ENCODE data around the gene SSBP2. TPM values are rescaled to one million over a fixed set of nuclear protein-coding genes. Genes with fewer than 3 reads are reported as not detected.

SSBP2 gene
- total RNA-seq, 4 donors from 2014 or later = 10.9 to 22.3 (median 14.9) TPM

GRCh38 chr5:81579262-81579924 lies 171.5 kb downstream of the SSBP2 start:
- no peaks in the 10 kb centered on the region for H3K4me1 ChIP-seq
- H3K9me3 ChIP-seq = no peaks in the 10 kb centered on the region
- no peaks in the 10 kb centered on the region for H3K36me3 ChIP-seq
- H3K27me3 ChIP-seq = no peaks in the 10 kb centered on the region
- DNase-seq = no peak
- no peak overlapping the region for H3K27ac ChIP-seq
- no peak overlapping the region for H3K4me3 ChIP-seq
- TF ChIP-seq POLR2A (IDR thresholded peaks at IDR 0.05) (no peak), CTCF (IDR thresholded peaks at IDR 0.05) (no peak)

- Histone ChIP-seq H3K36me3 (no peaks in the 10 kb centered on the region), H3K27ac (no peak overlapping the region), H3K4me3 (no peak overlapping the region), H3K9me3 (no peaks in the 10 kb centered on the region), H3K4me1 (no peaks in the 10 kb centered on the region), H3K27me3 (no peaks in the 10 kb centered on the region)
- no peak for DNase-seq
- TF ChIP-seq POLR2A (IDR thresholded peaks at IDR 0.05) = no peak
Measured at GRCh38 chr5:81577091-81577490, 173.8 kb downstream of the SSBP2 start.

GRCh38 chr5:81575924-81576323 lies 175.0 kb downstream of the SSBP2 start:
- H3K4me3 ChIP-seq = no peak overlapping the region
- TF ChIP-seq POLR2A (IDR thresholded peaks at IDR 0.05) (no peak), CTCF (IDR thresholded peaks at IDR 0.05) (no peak)
- H3K4me1 ChIP-seq = no peaks in the 10 kb centered on the region
- no peaks in the 10 kb centered on the region for H3K27me3 ChIP-seq
- no peaks in the 10 kb centered on the region for H3K36me3 ChIP-seq
- H3K9me3 ChIP-seq = no peaks in the 10 kb centered on the region
- H3K27ac ChIP-seq = no peak overlapping the region
- DNase-seq = no peak

GRCh38 chr5:81572201-81572600 lies 178.7 kb downstream of the SSBP2 start:
- Histone ChIP-seq H3K4me1 (no peaks in the 10 kb centered on the region), H3K27ac (no peak overlapping the region), H3K4me3 (no peak overlapping the region), H3K27me3 (no peaks in the 10 kb centered on the region), H3K9me3 (no peaks in the 10 kb centered on the region), H3K36me3 (no peaks in the 10 kb centered on the region)
- DNase-seq = no peak
- no peak for TF ChIP-seq POLR2A (IDR thresholded peaks at IDR 0.05)
- TF ChIP-seq CTCF (IDR thresholded peaks at IDR 0.05) = no peak

GRCh38 chr5:81558188-81558587 lies 192.7 kb downstream of the SSBP2 start:
- no peak overlapping the region for H3K4me3 ChIP-seq
- no peaks in the 10 kb centered on the region for H3K27me3 ChIP-seq
- TF ChIP-seq POLR2A (IDR thresholded peaks at IDR 0.05) (no peak), CTCF (IDR thresholded peaks at IDR 0.05) (no peak)
- H3K36me3 ChIP-seq = no peaks in the 10 kb centered on the region
- peaks cover 0 to 6% (median 2%) of the 10 kb centered on the region in 4 donors for H3K4me1 ChIP-seq
- no peaks in the 10 kb centered on the region for H3K9me3 ChIP-seq
- no peak overlapping the region for H3K27ac ChIP-seq
- DNase-seq = no peak

- TF ChIP-seq POLR2A (IDR thresholded peaks at IDR 0.05) (no peak), CTCF (IDR thresholded peaks at IDR 0.05) (no peak)
- H3K4me1 ChIP-seq = peaks cover 0 to 6% (median 2%) of the 10 kb centered on the region in 4 donors
- no peaks in the 10 kb centered on the region for H3K27me3 ChIP-seq
- no peaks in the 10 kb centered on the region for H3K36me3 ChIP-seq
- DNase-seq = no peak
- H3K4me3 ChIP-seq = no peak overlapping the region
- no peak overlapping the region for H3K27ac ChIP-seq
- H3K9me3 ChIP-seq = no peaks in the 10 kb centered on the region
Measured at GRCh38 chr5:81556809-81557208, 194.1 kb downstream of the SSBP2 start.

Data from Peyer's patch (tissue), 4 donors.